HG03103 (cell line): Measurements from ENCODE around the gene COLGALT1.
A peak's percentile ranks its signal among the peaks of the same experiment; 100 is the strongest.
"Not testable (repeated sequence)": the region's sequence is repeated elsewhere in the genome, so short reads cannot be mapped to it uniquely, and the experiment has no call there.

Experiments
- ATAC-seq: cut with Tn5 transposase; IDR thresholded peaks from one replicate; pipeline ENCODE4 v1.9.1; 2021; ENCODE audit warnings: low read depth; ENCODE audit not compliant: unreplicated experiment

COLGALT1 gene

DNA sequence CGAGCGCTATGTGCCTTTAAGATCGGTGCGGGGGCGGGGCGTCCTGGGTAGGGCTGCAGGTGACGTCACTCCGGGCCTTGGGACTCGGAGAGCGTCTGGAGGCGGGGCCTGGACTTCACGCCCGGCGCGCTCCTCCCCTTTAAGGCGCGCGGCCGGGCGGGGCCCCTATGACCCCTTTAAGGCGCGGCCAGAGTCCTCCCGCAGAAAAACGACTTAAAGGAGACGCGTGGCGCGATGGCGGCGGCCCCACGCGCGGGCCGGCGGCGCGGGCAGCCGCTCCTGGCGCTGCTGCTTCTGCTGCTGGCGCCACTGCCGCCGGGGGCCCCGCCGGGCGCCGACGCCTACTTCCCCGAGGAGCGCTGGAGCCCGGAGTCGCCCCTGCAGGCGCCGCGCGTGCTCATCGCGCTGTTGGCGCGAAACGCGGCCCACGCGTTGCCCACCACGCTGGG lies at the start of gene COLGALT1:
Gene COLGALT1, plus strand, starts transcription at position 170 of the 449 bp plus-strand sequence. Its CDS starts 65 bp downstream, at position 235.
- ATAC-seq: peak; percentile 74

DNA sequence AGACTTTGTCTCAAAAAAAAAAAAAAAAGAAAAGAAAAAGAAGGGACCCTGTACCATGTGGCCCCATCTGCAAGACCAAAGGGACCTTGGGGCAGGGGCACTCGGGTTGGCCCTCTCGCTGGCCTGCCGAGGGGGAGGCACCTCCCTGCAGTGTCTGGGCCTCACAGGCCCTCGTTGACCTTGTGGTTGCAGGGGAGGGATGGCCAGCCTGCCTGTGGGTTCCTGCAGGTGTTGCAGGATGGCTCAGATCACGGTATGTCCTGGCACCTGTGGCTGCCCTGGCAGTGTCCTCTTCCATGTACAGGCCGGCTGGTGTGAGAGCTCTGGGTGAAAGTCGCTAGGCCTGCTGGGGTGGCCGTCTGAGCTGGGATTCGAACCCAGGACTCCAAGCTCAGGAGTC lies 48.7 kb upstream of the COLGALT1 start:
- no peak for ATAC-seq

DNA sequence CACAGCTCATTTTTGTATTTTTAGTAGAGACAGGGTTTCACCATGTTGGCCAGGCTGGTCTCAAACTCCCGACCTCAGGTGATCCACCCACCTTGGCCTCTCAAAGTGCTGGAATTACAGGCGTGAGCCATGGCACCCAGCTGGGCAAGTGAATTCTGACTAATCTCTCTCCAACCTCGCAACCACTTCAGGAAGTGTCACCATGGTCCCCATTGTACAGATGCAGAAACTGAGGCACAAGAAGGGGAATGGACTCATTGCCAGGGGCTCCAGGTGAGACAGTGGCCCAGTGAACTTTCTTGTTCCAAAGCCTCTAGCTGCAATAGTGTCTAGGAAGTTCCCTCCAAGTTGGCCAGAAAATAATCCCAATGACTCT lies 46.9 kb upstream of the COLGALT1 start:
- ATAC-seq: not testable (repeated sequence)

DNA sequence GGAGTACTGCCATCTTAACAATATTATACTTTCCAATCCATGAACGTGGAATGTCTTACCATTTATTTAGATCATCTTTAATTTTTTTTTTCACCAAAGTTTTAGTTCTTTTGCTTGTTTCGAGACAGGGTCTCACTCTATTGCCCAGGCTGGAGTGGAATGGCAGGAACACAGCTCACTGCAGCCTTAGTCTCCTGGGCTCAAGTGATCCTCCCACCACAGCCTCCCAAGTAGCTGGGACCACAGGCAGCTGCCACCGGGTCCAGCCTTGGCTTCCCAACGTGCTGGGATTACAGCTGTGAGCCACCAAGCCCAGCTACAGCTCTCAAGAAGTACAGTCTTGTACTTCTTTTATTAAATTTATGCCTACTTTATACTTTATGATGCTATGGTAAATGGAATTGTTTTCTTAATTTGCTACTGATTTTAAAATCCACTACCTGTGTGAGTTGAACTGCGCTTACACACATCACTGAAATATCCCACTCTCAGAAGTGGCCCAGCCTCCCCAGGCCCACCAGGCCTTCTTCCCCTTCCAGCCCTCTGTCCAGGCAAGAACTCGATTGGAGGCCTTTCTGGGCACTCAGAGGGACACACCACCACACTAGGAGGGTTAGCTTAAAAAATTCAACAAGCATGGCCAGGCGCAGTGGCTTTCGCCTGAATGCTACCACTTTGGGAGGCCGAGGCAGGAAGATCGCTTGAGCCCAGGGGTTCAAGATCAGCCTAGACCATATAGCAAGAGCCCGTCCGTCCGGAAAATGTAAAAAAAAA lies 45.0 kb upstream of the COLGALT1 start:
- ATAC-seq: no peak

DNA sequence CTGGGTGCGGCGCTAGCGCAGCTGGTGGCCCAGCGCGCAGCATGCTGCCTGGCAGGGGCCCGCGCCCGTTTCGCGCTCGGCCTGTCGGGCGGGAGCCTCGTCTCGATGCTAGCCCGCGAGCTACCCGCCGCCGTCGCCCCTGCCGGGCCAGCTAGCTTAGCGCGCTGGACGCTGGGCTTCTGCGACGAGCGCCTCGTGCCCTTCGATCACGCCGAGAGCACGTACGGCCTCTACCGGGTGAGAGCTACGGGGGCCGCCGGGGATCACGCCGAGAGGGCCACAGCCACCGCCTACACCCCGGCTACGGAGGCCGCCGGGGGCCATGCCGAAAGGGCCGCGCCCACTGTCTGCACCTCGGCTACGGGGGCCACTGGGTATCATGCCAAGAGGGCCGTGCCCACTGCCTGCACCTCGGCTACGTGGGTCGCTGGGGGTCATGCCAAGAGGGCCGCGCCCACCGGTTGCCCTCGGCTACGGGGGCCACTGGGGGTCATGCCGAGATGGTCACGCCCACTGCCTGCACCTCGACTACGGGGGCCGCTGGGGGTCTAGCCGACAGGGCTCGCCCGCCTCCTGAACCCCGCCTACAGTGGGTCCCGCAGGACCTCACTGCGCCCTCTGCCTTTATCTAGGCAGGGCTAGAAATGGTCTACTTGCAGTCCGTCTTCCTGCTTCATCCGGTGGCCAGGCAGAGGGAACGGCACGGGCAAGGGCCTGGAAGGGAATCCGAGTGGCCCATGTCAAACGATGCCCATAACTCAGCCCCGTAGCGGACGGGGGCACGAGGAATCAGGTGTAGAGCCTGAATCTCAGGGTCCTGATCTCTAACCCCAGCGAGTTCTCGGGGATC lies 43.5 kb upstream of the COLGALT1 start:
- ATAC-seq: peak; percentile 49

DNA sequence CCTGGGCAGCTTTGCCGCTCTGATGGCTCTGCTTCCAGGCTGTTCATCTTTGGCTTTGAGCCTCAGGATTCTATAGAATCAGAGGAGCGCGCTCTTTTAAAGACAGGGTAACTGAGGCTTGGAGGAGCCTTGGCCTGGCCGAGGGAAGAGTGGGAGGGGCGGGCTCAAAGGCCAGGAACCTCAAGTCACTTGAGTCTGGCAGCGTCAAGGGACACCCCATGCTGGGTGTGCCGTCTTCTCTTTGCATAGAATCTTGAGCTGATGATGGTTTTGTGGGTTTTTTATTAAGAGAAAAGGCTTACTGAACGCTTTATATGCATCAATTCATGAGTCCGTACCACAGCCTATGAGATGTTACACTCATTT lies 42.9 kb upstream of the COLGALT1 start:
- no peak for ATAC-seq

DNA sequence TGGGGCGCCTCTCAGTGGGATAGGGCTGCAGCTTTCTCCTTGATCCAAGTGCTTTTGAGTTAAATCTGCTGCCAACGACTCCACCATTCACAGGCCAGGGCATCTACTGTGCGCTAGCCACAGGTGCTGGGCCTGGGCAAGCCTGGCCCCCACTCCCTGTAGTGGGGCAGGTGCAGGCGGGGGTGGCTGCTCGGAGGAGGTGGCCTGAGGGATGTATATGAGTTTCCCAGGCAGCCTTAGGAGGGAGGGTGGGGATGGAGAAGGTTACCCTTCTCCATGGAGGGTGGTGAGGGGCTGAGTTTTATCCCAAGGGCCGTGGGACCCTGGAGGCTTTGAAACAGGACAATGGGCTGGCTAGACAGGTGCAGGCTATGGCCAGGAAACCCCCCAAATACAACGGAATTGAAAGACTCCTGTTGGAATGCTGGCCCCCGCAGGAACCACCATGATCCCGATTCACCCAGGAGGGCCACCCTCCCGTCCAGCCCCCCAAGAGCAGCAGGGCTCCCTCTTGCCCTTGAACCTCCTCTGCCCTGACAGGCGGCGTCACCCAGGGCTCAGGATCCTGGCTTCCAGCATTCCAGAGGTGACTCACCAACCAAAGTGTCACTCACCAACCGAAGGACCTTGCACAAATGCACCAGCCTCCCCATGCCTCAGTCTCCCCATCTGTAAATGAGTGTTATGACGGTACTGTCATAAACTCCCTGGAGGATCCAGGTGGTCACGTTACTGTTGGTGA lies 39.9 kb upstream of the COLGALT1 start:
- no peak for ATAC-seq

DNA sequence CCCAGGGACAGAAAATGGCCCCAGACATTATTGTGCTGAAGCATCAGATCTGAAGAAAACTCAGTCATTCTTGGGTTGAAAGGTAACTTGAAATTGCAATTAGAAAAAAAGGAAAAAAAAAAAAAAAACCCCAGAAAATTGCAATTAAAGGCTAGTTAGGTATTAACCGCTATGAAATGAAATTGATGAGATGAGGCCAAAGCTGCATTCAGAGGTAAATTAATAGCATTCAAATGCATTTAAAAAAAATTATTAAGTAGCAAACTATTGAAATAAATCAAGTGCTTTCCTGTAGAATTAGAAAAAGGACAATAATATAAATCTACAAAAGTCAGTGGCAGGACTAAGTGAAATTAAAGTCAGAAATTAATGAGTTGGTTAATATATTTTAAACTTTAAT lies 37.6 kb upstream of the COLGALT1 start:
- ATAC-seq: no peak

DNA sequence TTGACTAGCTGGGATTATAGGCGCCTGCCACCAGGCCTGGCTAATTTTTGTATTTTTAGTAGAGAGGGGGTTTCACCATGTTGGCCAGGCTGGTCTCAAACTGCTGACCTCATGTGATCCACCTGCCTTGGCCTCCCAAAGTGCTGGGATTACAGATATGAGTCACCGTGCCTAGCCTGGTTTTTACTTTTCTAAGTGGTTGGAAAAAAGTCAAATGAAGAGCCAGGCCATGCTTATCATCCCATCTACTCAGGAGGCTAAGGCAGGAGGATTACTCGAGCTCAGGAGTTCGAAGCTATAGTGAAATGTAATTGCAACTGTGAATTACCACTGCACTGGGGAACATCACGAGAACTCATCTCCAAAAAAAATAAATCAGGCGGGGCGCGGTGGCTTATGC lies 36.8 kb upstream of the COLGALT1 start:
- ATAC-seq: not testable (repeated sequence)

DNA sequence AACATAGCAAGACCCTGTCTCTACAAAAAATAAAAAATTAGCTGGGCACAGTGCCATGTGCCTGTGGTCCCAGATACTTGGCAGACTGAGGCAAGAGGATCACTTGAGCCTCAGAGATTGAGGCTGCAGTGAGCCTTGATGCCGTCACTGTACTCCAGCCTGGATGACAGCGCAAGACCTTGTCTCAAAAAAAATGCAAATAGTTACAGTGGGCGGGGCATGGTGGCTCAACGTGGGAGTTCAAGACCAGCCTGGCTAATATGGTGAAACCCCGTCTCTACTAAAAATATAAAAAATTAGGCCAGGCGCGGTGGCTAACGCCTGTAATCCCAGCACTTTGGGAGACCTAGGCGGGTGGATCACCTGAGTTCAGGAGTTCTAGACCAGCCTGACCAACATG lies 35.5 kb upstream of the COLGALT1 start:
- no peak for ATAC-seq

DNA sequence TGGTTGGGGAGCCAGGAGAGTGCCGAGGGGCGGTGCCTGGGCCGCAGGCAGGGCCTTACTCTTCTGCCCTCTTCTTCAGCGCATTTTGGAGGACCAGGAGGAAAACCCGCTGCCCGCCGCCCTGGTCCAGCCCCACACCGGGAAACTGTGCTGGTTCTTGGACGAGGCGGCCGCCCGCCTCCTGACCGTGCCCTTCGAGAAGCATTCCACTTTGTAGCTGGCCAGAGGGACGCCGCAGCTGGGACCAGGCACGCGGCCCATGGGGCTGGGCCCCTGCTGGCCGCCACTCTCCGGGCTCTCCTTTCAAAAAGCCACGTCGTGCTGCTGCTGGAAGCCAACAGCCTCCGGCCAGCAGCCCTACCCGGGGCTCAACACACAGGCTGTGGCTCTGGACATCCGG lies 34.6 kb upstream of the COLGALT1 start:
- ATAC-seq: no peak

DNA sequence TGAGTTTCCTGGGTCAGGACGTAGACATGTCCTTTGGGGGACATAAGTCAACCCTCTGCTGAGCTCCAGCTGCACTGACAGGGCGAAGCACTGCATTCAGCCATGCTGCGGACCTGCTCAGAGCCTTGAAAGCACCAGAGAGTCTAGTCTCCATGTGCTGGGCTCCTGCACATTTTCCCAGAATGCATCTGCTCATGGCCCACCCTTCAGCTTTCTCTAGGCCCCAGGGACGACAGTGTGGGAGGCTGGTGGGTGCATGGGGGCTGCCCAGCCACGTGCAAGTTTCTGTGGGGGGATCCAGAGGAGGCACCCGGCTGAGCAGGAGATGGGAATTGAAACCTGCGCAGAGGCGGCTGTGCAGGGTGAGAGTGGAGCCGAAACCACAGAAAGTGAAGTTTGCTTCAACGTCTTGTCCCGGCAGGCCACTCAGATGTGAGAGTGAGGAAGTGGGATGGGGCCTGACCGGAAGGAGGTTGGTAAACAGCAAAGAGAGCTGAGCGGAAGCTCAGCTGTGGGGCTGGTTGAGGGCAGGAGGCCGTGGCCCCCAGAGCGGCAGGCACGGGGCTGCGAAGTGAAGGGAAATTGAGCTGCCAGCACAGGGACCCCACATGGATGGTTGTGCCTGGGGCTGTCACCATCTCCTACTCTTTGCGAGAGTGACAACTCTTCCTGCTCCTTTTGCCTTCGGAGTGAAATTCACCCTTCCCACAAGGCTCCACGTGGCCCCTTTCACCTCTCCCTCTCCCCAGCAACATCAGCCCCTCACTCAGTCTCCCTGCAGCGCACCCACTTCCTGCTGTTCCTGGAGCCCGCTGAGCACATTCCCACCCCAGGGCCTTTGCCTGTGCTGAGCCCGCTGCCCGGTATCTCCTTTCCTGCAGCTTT lies 32.2 kb upstream of the COLGALT1 start:
- no peak for ATAC-seq

DNA sequence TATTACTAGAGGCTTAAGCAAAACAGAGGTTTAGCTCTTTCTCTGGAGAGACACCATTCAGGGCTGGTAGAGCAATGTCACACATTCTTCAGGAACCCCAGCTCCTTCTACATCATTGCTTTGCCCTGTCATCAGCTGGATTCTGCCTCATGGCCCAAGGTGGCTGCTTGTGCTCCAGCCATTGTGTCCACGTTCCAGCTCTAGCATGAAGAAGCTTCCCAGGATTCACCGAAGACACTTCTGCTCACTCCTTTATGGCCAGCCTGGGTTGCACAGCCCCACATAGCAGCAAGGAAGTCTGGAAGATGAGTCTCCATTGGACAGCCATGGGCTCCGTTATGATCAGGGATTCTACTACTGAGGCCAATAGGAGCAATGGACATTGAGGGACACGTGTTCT lies 30.8 kb upstream of the COLGALT1 start:
- ATAC-seq: no peak

DNA sequence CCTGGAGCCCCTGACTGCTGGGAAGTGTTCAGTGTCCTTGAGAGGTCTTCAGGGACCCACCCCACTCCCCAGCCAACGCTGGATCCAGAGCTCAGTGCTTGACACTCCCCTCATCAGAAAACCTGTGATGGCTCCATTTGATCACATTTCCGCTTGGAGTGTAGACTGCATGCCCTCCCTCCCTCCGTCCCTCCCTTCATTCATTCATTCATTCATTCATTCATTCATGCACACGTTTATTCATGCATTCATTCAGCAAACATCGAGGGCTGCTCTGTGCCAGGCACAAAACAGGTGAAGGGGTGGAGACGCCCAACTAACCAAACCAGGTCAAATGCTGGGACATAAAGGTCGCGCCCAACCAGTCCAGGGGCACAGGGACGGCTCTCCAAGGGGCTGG lies 30.3 kb upstream of the COLGALT1 start:
- no peak for ATAC-seq

DNA sequence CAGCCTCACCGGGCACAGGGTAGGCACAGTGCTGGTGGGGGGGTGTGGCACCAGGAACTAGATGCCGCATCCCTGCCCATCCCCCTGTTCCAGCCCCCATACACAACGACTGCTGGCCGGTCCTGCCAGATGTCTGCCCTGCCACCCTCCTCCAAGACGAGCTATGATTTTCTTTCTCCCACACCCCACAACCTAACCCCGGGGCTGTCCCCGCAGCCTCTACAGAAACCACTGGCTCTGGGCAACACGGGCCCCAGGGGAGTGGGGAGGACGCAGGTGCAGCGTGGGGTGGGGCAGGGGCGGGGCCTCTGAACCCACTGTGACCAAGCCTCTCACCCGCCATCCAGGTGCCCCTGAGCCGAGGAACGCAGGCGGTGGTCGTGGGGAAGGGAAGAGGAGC lies 28.5 kb upstream of the COLGALT1 start:
- no peak for ATAC-seq

DNA sequence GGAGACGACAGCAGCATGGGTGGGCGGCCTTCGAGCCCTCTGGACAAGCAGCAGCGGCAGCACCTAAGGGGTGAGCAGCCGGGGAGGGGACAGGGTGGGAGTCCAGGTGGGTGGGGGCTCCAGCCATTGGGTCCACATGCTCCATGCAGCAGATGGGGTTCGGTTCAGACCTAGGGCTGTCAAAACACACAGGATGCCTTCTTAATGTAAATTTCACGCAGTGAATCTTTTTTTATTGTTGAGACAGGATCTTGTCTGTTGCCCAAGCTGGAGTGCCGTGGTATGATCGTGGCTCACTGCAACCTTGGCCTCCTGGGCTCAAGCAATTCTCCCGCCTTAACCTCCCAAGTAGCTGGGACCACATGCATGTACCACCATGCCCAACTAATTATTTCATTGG lies 28.1 kb upstream of the COLGALT1 start:
- no peak for ATAC-seq

DNA sequence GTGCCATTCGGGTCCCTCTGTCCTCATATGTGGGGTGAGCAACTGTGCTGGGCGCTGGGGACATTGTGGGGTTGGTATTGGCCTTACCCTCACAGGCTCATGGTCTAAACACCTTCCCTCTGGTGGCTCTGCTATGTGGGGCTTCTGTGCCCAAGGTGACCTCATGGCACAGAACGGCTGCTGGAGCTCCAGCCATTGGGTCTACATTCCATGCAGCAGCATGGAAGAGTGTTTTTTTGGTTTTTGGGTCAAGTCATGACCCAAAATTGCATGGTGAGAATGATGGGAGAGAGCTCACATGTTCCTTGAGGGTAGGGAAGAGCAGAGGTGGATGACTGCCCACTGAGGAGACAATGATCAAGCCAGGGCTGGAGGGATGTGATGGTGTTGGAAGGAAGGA lies 26.8 kb upstream of the COLGALT1 start:
- no peak for ATAC-seq

DNA sequence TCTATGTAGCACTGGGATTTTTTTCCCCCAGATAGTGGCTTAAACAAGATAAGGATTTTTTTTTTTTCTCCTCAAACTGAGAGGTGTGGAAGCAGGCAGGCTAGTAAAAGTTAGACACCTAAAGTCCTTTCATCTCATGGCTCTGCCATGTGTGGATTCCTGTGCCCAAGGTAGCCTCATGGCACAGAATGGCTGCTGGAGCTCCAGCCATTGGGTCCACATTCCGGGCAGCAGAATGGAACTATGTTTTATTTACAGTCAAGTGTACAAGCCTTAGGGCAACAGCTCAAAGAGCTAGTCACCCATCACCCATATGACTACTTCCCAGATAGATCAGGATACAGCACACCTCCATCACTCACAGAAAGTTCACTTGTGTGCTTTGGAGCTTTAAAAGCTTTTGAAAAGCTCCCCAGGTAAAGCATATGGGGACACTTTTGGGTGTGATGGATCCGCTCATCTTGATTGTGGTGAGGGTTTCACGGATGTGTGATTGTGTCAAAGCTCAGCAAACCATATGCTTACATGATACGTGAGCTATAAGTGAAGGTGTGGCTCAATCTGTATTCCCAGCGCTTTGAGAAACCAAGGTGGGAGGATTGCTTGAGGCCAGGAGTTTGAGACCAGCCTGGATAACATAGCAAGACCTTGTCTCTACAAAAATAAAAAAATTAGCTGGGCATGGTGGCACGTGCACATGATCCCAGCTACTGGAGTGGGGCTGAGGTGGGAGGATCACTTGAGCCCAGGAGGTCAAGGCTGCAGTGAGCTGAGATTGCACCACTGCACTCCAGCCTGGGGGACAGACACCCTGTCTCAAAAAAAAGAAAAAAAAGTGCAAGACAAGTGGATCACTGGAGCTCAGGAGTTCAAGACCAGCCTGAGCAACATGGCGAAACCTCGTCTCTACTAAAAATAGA lies 25.9 kb upstream of the COLGALT1 start:
- ATAC-seq: no peak

DNA sequence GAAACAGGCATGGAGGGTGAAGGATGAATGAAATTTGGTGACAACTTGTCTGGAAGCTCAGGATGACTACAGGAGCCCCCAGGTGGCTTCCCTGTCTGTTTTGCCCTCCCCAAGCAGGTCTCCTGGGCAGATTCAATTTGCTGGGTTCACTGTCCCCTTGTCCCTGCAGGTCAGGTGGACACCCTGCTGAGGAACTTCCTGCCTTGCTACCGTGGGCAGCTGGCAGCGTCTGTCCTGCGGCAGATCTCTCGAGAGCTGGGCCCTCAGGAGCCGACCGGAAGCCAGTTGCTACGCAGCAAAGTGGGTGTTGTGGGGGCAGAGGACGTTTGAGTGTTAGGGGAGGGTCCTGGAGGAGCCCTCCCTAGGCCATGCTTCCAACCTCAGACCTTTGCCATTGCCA lies 24.9 kb upstream of the COLGALT1 start:
- ATAC-seq: no peak
